CD4-positive, alpha-beta T cell (primary cell): ENCODE data around the gene ADH5. TPM values are rescaled to one million over a fixed set of nuclear protein-coding genes. Genes with fewer than 3 reads are reported as not detected.

Source experiments
- ATAC-seq: fragments of 200-7000 bp; cut with Tn5 transposase; one replicate; pipeline ENCODE4 v1.10.0; 2022; ENCODE audit warnings: mild to moderate bottlenecking; ENCODE audit not compliant: poor library complexity
- CTCF ChIA-PET: fragments of 350-600 bp; sonication (Branson Sonifier 250); formaldehyde crosslinking; loops from one replicate; lab custom pipeline; 2021; ENCODE audit warnings: antibody characterized with exemption, inconsistent platforms; lab: Charles Lee
- POLR2A ChIA-PET: fragments of 350-600 bp; sonication (Branson Sonifier 250); formaldehyde crosslinking; loops from one replicate; lab custom pipeline; 2021; ENCODE audit warnings: antibody characterized with exemption, inconsistent platforms; lab: Charles Lee
- DNase-seq, 14 experiments: peaks; one replicate each; pipeline ENCODE4 v3.0.0-alpha.2; 2013 to 2020; ENCODE audit warnings: mixed read lengths in 2 of 14
- H3K27ac ChIP-seq, 2 donors: one replicate each; pipeline versions ENCODE4 v1.5.1 to v1.7.0; 2013; ENCODE audit warnings: low read length in 2 of 2, low read depth in 1 of 2, mild to moderate bottlenecking in 1 of 2
- H3K27me3 ChIP-seq, 2 experiments: 1 replicate in 1 of 2; 2 replicates in 1 of 2; pipeline versions ENCODE4 v1.6.1 to v1.7.0; 2013; ENCODE audit warnings: low read length in 2 of 2, control low read depth in 1 of 2, mild to moderate bottlenecking in 1 of 2, moderate library complexity in 1 of 2; ENCODE audit not compliant: insufficient read depth in 2 of 2, control insufficient read depth in 1 of 2
- H3K36me3 ChIP-seq: one replicate; pipeline ENCODE4 v1.6.1; 2013; ENCODE audit warnings: low read length, control low read depth; ENCODE audit not compliant: insufficient read depth
- H3K4me1 ChIP-seq: one replicate; pipeline ENCODE4 v1.6.1; 2013; ENCODE audit warnings: low read length, control low read depth; ENCODE audit not compliant: insufficient read depth
- H3K4me3 ChIP-seq: one replicate; pipeline ENCODE4 v1.5.1; 2013; ENCODE audit warnings: mild to moderate bottlenecking, low read length, moderate library complexity
- H3K9me3 ChIP-seq, 2 experiments: 1 replicate in 1 of 2; 2 replicates in 1 of 2; pipeline versions ENCODE4 v1.6.1 to v1.7.0; 2013; ENCODE audit warnings: low read length in 2 of 2, mild to moderate bottlenecking in 2 of 2, control low read depth in 1 of 2, moderate library complexity in 1 of 2; ENCODE audit not compliant: control insufficient read depth in 1 of 2, insufficient read depth in 1 of 2
- H3K27ac Mint-ChIP-seq: one replicate; pipeline ENCODE4 v1.8.0; 2020; ENCODE audit warnings: mixed read lengths
- H3K27me3 Mint-ChIP-seq: one replicate; pipeline ENCODE4 v1.8.0; 2021; ENCODE audit warnings: mixed read lengths
- H3K36me3 Mint-ChIP-seq: one replicate; pipeline ENCODE4 v1.8.0; 2021; ENCODE audit warnings: low read depth, mixed read lengths
- H3K4me1 Mint-ChIP-seq: one replicate; pipeline ENCODE4 v1.8.0; 2021; ENCODE audit warnings: low read depth, mixed read lengths
- H3K4me3 Mint-ChIP-seq: one replicate; pipeline ENCODE4 v1.8.0; 2020; ENCODE audit warnings: mild to moderate bottlenecking, mixed read lengths
- H3K9me3 Mint-ChIP-seq: one replicate; pipeline ENCODE4 v1.8.0; 2020; ENCODE audit warnings: mixed read lengths
- CTCF ChIP-seq: fragments of 200-600 bp; IDR thresholded peaks from one replicate; pipeline ENCODE4 v1.8.0; 2022; ENCODE audit warnings: antibody characterized with exemption, mild to moderate bottlenecking
- intact Hi-C, 2 experiments: fragments of 100-400 bp; cut with DNase I in 1 of 2; cut with micrococcal nuclease in 1 of 2; formaldehyde crosslinking; loops; one replicate each; pipeline versions ENCODE4 v1.15.1 to v1.9.0; 2023 to 2025; cut with DNase I, micrococcal nuclease
- total RNA-seq, 174 experiments: library from RNA in 2 of 174; stranded (reverse) in 2 of 174; gene quantifications; one replicate each; pipeline ENCODE4 v1.2.3 and lab custom pipeline; 2021 to 2026

ADH5 gene
- total RNA-seq, 2 experiments from 2014 or later, result 49.1 to 52.0 TPM

GRCh38 chr4:99054428-99054994 lies 34.1 kb downstream of the ADH5 start:
- H3K36me3 Mint-ChIP-seq, result peaks cover 62% of the 10 kb centered on the region
- H3K4me1 Mint-ChIP-seq, result peaks cover 12% of the 10 kb centered on the region
- H3K4me3 Mint-ChIP-seq, result no peak overlapping the region
- H3K27me3 Mint-ChIP-seq, result no peaks in the 10 kb centered on the region
- intact Hi-C loops, result loop anchor here in 1 of 2 experiments (2.0 to 5.0 kb wide), 2 partner anchors 33 to 588 kb away; partner anchors contain the start of gene ADH5
- peaks cover 44% of the 10 kb centered on the region for H3K36me3 ChIP-seq
- H3K27ac ChIP-seq, result no peak overlapping the region
- CTCF ChIA-PET, result interaction anchor here (9.9 kb wide), 1 partner anchor 60 kb away, joined by 140 read pairs; the partner anchor contains the start of gene METAP1
- no peaks in the 10 kb centered on the region for H3K9me3 Mint-ChIP-seq
- H3K9me3 ChIP-seq, result no peaks in the 10 kb centered on the region
- no peak for ATAC-seq
- no peaks in the 10 kb centered on the region for H3K27me3 ChIP-seq
- TF ChIP-seq CTCF, result no peak
- POLR2A ChIA-PET, result interaction anchor here (5.2 kb wide), 1 partner anchor 59 kb away, joined by 82 read pairs; the partner anchor contains the start of gene METAP1
- H3K4me3 ChIP-seq, result no peak overlapping the region
- peaks cover 5% of the 10 kb centered on the region for H3K4me1 ChIP-seq
- DNase-seq, result no peak
- H3K27ac Mint-ChIP-seq, result peak overlapping the region; percentile 10

- DNase-seq (no peak), ATAC-seq (no peak)
- H3K27ac Mint-ChIP-seq, result peak overlapping the region; percentile 25
- Histone ChIP-seq H3K27me3 (no peaks in the 10 kb centered on the region), H3K27ac (no peak overlapping the region), H3K4me1 (peaks cover 5% of the 10 kb centered on the region), H3K9me3 (no peaks in the 10 kb centered on the region), H3K36me3 (peaks cover 39% of the 10 kb centered on the region), H3K4me3 (no peak overlapping the region)
- H3K4me3 Mint-ChIP-seq, result no peak overlapping the region
- ChIA-PET POLR2A (no interaction called here), CTCF (interaction anchor here (9.9 kb wide), 1 partner anchor 58 kb away, joined by 140 read pairs; the partner anchor contains the start of gene METAP1)
- peaks cover 65% of the 10 kb centered on the region for H3K36me3 Mint-ChIP-seq
- intact Hi-C loops, result loop anchor here in 1 of 2 experiments (2.0 to 5.0 kb wide), 2 partner anchors 34 to 896 kb away; partner anchors contain the start of gene ADH5
- TF ChIP-seq CTCF, result no peak
- H3K4me1 Mint-ChIP-seq, result peaks cover 12% of the 10 kb centered on the region
- no peaks in the 10 kb centered on the region for H3K27me3 Mint-ChIP-seq
- H3K9me3 Mint-ChIP-seq, result no peaks in the 10 kb centered on the region
These were observed 35.7 kb downstream of the ADH5 start for GRCh38 chr4:99052902-99053301.

- no peak for TF ChIP-seq CTCF
- Mint-ChIP-seq H3K9me3 (no peaks in the 10 kb centered on the region), H3K27ac (no peak overlapping the region), H3K36me3 (peaks cover 70% of the 10 kb centered on the region), H3K27me3 (no peaks in the 10 kb centered on the region), H3K4me1 (peaks cover 20% of the 10 kb centered on the region), H3K4me3 (no peak overlapping the region)
- intact Hi-C loops, result no loop called here
- H3K4me1 ChIP-seq, result peaks cover 5% of the 10 kb centered on the region
- peaks cover 39% of the 10 kb centered on the region for H3K36me3 ChIP-seq
- ATAC-seq (no peak), DNase-seq (no peak)
- POLR2A ChIA-PET, result interaction anchor here (1.1 kb wide), 1 partner anchor 119 kb away, joined by 3 read pairs; the partner anchor contains the start of gene EIF4E
- H3K4me3 ChIP-seq, result no peak overlapping the region
- no peak overlapping the region for H3K27ac ChIP-seq
- no peaks in the 10 kb centered on the region for H3K27me3 ChIP-seq
- H3K9me3 ChIP-seq, result no peaks in the 10 kb centered on the region
- CTCF ChIA-PET, result interaction anchor here (0.9 to 1.5 kb wide), 3 partner anchors 8 to 52 kb away, joined by 3 to 6 read pairs (median 5); partner anchors contain the start of gene METAP1
These were observed 40.9 kb downstream of the ADH5 start for GRCh38 chr4:99047710-99048109.
